Keratinocyte (primary cell): ENCODE data around the gene DUSP23.

Experiments
- EZH2 ChIP-seq: IDR thresholded peaks from one replicate; pipeline ENCODE4 v1.6.1; 2012; ENCODE audit warnings: inconsistent platforms, mild to moderate bottlenecking, low read length, moderate library complexity
- TF ChIP-seq, protein P1 (sequence below), 3 experiments: IDR thresholded peaks in 1 of 3; conservative IDR thresholded peaks in 1 of 3; optimal IDR thresholded peaks in 1 of 3; 2 replicates in 2 of 3; 3 replicates in 1 of 3; pipeline versions ENCODE3 to v1.5.1; 2011; ENCODE audit warnings: low read length in 3 of 3, mild to moderate bottlenecking in 3 of 3, moderate library complexity in 2 of 3, control low read depth in 1 of 3, inconsistent platforms in 1 of 3; ENCODE audit not compliant: insufficient read depth in 2 of 3; ENCODE audit errors: extremely low read depth in 1 of 3

DNA sequence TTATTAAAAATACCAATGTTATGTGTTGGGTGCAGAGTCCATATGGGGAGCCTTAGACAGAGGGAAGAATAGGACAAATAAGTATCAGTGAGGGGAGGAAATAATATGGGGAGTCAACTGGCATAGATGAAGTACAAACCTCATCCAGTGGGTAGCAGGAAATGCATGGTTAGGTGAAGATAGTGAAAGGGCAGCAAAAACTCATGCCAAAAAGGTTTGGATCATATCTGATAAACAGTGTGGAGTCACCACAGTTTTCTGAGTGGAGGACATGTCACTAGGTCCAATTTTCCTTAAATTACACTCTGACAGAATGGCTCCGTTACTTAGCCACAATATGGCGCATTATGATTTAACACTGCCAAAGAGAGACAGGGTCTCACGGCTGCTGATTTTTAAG, 10.3 kb downstream of the DUSP23 start:
- TF ChIP-seq, protein P1, sequence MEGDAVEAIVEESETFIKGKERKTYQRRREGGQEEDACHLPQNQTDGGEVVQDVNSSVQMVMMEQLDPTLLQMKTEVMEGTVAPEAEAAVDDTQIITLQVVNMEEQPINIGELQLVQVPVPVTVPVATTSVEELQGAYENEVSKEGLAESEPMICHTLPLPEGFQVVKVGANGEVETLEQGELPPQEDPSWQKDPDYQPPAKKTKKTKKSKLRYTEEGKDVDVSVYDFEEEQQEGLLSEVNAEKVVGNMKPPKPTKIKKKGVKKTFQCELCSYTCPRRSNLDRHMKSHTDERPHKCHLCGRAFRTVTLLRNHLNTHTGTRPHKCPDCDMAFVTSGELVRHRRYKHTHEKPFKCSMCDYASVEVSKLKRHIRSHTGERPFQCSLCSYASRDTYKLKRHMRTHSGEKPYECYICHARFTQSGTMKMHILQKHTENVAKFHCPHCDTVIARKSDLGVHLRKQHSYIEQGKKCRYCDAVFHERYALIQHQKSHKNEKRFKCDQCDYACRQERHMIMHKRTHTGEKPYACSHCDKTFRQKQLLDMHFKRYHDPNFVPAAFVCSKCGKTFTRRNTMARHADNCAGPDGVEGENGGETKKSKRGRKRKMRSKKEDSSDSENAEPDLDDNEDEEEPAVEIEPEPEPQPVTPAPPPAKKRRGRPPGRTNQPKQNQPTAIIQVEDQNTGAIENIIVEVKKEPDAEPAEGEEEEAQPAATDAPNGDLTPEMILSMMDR (optimal IDR thresholded peaks at IDR 0.05 in 1 of 3, IDR thresholded peaks at IDR 0.05 in 1 of 3, conservative IDR thresholded peaks at IDR 0.05 in 1 of 3; ENCODE audit: extremely low read depth in 1 of 3, insufficient read depth in 2 of 3, low read length in 3 of 3), result no peak
- TF ChIP-seq EZH2, result no peak
